MM.1S (cell line): ENCODE data around the gene RFNG.

Experiments used
- DNase-seq: peaks from one replicate; pipeline ENCODE4 v3.0.0-alpha.2; 2015
- H2AFZ ChIP-seq: fragments of 300-600 bp; sonication (generic); 2 replicates; pipeline ENCODE4 v1.6.0; 2016; ENCODE audit warnings: antibody characterized with exemption, low read length
- H3F3A ChIP-seq: fragments of 300-600 bp; sonication (generic); 2 replicates; pipeline ENCODE4 v1.6.1; 2016; ENCODE audit warnings: mild to moderate bottlenecking, antibody characterized with exemption, low read length, moderate library complexity, mixed read lengths; ENCODE audit not compliant: insufficient read depth
- H3K27ac ChIP-seq: fragments of 300-600 bp; sonication (generic); 2 replicates; pipeline ENCODE4 v1.5.1; 2016; ENCODE audit warnings: mild to moderate bottlenecking, low read length
- H3K27me3 ChIP-seq: fragments of 300-600 bp; sonication (generic); replicated peaks from 2 replicates; pipeline ENCODE4 v1.6.0; 2016; ENCODE audit warnings: low read length; ENCODE audit not compliant: insufficient read depth
- H3K36me3 ChIP-seq: fragments of 300-600 bp; sonication (generic); replicated peaks from 2 replicates; pipeline ENCODE4 v1.6.1; 2016; ENCODE audit warnings: mild to moderate bottlenecking, low read length, mixed read lengths; ENCODE audit not compliant: insufficient read depth
- H3K4me1 ChIP-seq: fragments of 300-600 bp; sonication (generic); 2 replicates; pipeline ENCODE4 v1.6.1; 2016; ENCODE audit warnings: low read length, mixed read lengths
- H3K4me2 ChIP-seq: fragments of 300-600 bp; sonication (generic); 2 replicates; pipeline ENCODE4 v1.6.0; 2016; ENCODE audit warnings: low read depth, low read length
- H3K4me3 ChIP-seq: fragments of 300-600 bp; sonication (generic); 2 replicates; pipeline ENCODE4 v1.5.1; 2016; ENCODE audit warnings: low read length, mixed read lengths
- H3K79me2 ChIP-seq: fragments of 300-600 bp; sonication (generic); 2 replicates; pipeline ENCODE4 v1.6.1; 2016; ENCODE audit warnings: mixed run types, low read length, mixed read lengths
- H3K9ac ChIP-seq: fragments of 300-600 bp; sonication (generic); 2 replicates; pipeline ENCODE4 v1.6.1; 2016; ENCODE audit warnings: low read length, mixed read lengths
- H3K9me2 ChIP-seq: fragments of 300-600 bp; sonication (generic); replicated peaks from 2 replicates; pipeline ENCODE4 v1.6.1; 2016; ENCODE audit warnings: mild to moderate bottlenecking, low read length, mixed read lengths; ENCODE audit not compliant: insufficient read depth
- H3K9me3 ChIP-seq: fragments of 300-600 bp; sonication (generic); replicated peaks from 2 replicates; pipeline ENCODE4 v1.6.1; 2016; ENCODE audit warnings: mild to moderate bottlenecking, low read length, mixed read lengths; ENCODE audit not compliant: insufficient read depth
- H4K20me1 ChIP-seq: fragments of 300-600 bp; sonication (generic); 2 replicates; pipeline ENCODE4 v1.6.1; 2016; ENCODE audit warnings: mild to moderate bottlenecking, low read length, moderate library complexity, mixed read lengths; ENCODE audit not compliant: insufficient read depth
- CTCF ChIP-seq: fragments of 300-600 bp; sonication (generic); IDR thresholded peaks from 2 replicates; pipeline ENCODE4 v1.5.1; 2016; ENCODE audit warnings: antibody characterized with exemption, low read length, mixed read lengths
- EZH2 ChIP-seq: fragments of 300-600 bp; sonication (generic); optimal IDR thresholded peaks from 2 replicates; pipeline ENCODE3; 2017; ENCODE audit warnings: low read depth, mild to moderate bottlenecking, antibody characterized with exemption, low read length, mixed read lengths
- EZH2phosphoT487 ChIP-seq: fragments of 300-600 bp; sonication (generic); IDR thresholded peaks from 2 replicates; pipeline ENCODE4 v1.6.1; 2018; ENCODE audit warnings: antibody characterized with exemption, low read length

The RFNG gene

GRCh38 chr17:82080789-82081464 is 29.3 kb upstream of the RFNG start:
- Histone ChIP-seq H3K4me3 (no peak overlapping the region), H3K4me1 (no peaks in the 10 kb centered on the region), H3K27me3 (no peaks in the 10 kb centered on the region), H3K27ac (no peak overlapping the region), H2AFZ (no peak overlapping the region), H3K9me3 (no peaks in the 10 kb centered on the region), H3K9me2 (no peaks in the 10 kb centered on the region), H3K79me2 (no peaks in the 10 kb centered on the region), H4K20me1 (no peaks in the 10 kb centered on the region), H3K36me3 (peaks cover 13% of the 10 kb centered on the region), H3K4me2 (no peak overlapping the region), H3K9ac (no peak overlapping the region), H3F3A (peaks cover 3% of the 10 kb centered on the region; the same call in 1 of the 2 replicates)
- no peak for DNase-seq
- TF ChIP-seq CTCF: no peak
- no peak for TF ChIP-seq EZH2phosphoT487
- no peak for TF ChIP-seq EZH2

- no peak for TF ChIP-seq EZH2phosphoT487
- TF ChIP-seq EZH2: no peak
- no peak for TF ChIP-seq CTCF
- Histone ChIP-seq H3K4me1 (no peaks in the 10 kb centered on the region), H3K4me2 (no peak overlapping the region), H2AFZ (no peak overlapping the region), H3K9me3 (no peaks in the 10 kb centered on the region), H3F3A (peaks cover 3% of the 10 kb centered on the region; the same call in 1 of the 2 replicates), H3K9ac (no peak overlapping the region), H3K79me2 (no peaks in the 10 kb centered on the region), H3K27ac (no peak overlapping the region), H3K9me2 (no peaks in the 10 kb centered on the region), H4K20me1 (no peaks in the 10 kb centered on the region), H3K4me3 (no peak overlapping the region), H3K27me3 (no peaks in the 10 kb centered on the region), H3K36me3 (peaks cover 13% of the 10 kb centered on the region)
- no peak for DNase-seq
Measured at GRCh38 chr17:82080048-82080788, 28.6 kb upstream of the RFNG start.

GRCh38 chr17:82079001-82079677 is 27.5 kb upstream of the RFNG start:
- H3K9me3 ChIP-seq: no peaks in the 10 kb centered on the region
- no peaks in the 10 kb centered on the region for H4K20me1 ChIP-seq
- no peak overlapping the region for H3K9ac ChIP-seq
- peaks cover 3% of the 10 kb centered on the region; the same call in 1 of the 2 replicates for H3F3A ChIP-seq
- H3K4me1 ChIP-seq: no peaks in the 10 kb centered on the region
- H3K9me2 ChIP-seq: no peaks in the 10 kb centered on the region
- H3K36me3 ChIP-seq: peaks cover 11% of the 10 kb centered on the region
- no peaks in the 10 kb centered on the region for H3K27me3 ChIP-seq
- no peak overlapping the region for H3K4me3 ChIP-seq
- H3K27ac ChIP-seq: no peak overlapping the region
- H3K4me2 ChIP-seq: no peak overlapping the region
- no peaks in the 10 kb centered on the region for H3K79me2 ChIP-seq
- no peak for DNase-seq
- H2AFZ ChIP-seq: no peak overlapping the region
- TF ChIP-seq EZH2phosphoT487: no peak
- no peak for TF ChIP-seq EZH2
- no peak for TF ChIP-seq CTCF
